ENCODE measurements around the gene CCNQ. TPM values are rescaled to one million over a fixed set of nuclear protein-coding genes. Genes with fewer than 3 reads are reported as not detected.
A peak's percentile ranks its signal among the peaks of the same experiment; 100 is the strongest.

CCNQ gene
- total RNA-seq, 1 experiment from 2014 or later = 32.4 TPM

GRCh38 chrX:153565996-153566580 lies 32.9 kb downstream of the CCNQ start:
- DNase-seq (ENCODE audit: low spot score) = no peak
- ChIA-PET POLR2A (ENCODE audit: low non-redundant PET) (no interaction called here), CTCF (interaction anchor here (1.4 kb wide), 1 partner anchor 78 kb away, joined by 4 read pairs; no protein-coding TSS in a partner anchor)
- intact Hi-C loops (cut with micrococcal nuclease; ENCODE audit: unreplicated experiment) = no loop called here
- Histone ChIP-seq H3K36me3 (ENCODE audit: insufficient read depth, low read length, poor library complexity, severe bottlenecking) (no peaks in the 10 kb centered on the region), H3K4me1 (ENCODE audit: insufficient read depth, low read length, poor library complexity, severe bottlenecking) (no peaks in the 10 kb centered on the region), H3K27me3 (replicated peaks; ENCODE audit: insufficient read depth, low read depth, low read length, poor library complexity) (no peaks in the 10 kb centered on the region), H3K27ac (ENCODE audit: low read depth, low read length, poor library complexity, severe bottlenecking) (no peak overlapping the region), H3K4me3 (ENCODE audit: low read depth, low read length, poor library complexity, severe bottlenecking) (no peak overlapping the region), H3K9me3 (ENCODE audit: low read depth, low read length, poor library complexity, severe bottlenecking) (no peaks in the 10 kb centered on the region)
- BruUV-seq (replicated peaks) = no TSS peak
- TF ChIP-seq EZH2 (IDR thresholded peaks at IDR 0.05; ENCODE audit: borderline replicate concordance, low read depth, low read length, poor library complexity, severe bottlenecking) = no peak

DNA sequence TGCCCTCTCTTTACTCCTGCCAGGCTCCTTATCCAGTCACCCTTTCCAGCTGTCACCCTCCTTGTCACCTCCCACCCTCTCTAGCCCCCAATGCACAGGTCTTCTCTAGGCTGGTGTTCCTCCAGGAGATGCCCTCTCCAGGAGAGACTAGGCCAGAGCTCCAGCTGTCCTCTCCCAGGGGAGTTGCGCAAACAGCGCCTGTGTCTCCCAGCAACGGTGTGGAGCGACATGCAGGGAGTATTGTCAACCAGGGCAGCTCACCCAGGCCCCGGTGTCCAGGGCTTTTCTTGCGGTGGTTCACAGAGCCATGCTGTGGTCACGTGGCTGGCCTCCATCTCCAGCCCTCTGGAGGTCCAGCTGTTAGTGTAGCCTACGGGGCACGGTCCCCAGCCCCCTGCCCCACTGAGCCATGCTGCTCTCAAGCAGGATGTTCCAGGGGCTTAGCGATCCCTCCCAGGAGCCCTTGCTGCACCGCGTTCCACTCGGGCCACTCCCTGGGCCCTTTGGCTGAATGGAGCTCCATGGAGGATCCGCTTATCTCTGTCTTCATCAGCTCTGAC lies 34.8 kb downstream of the CCNQ start:
- DNase-seq (ENCODE audit: low spot score) = peak; percentile 30
- H3K27me3 ChIP-seq (replicated peaks; ENCODE audit: insufficient read depth, low read depth, low read length, poor library complexity) = no peaks in the 10 kb centered on the region
- ChIA-PET POLR2A (ENCODE audit: low non-redundant PET) (no interaction called here), CTCF (no interaction called here)
- H3K9me3 ChIP-seq (ENCODE audit: low read depth, low read length, poor library complexity, severe bottlenecking) = no peaks in the 10 kb centered on the region
- no peak overlapping the region for H3K4me3 ChIP-seq (ENCODE audit: low read depth, low read length, poor library complexity, severe bottlenecking)
- H3K36me3 ChIP-seq (ENCODE audit: insufficient read depth, low read length, poor library complexity, severe bottlenecking) = no peaks in the 10 kb centered on the region
- TF ChIP-seq EZH2 (IDR thresholded peaks at IDR 0.05; ENCODE audit: borderline replicate concordance, low read depth, low read length, poor library complexity, severe bottlenecking) (no peak), CTCF (conservative IDR thresholded peaks at IDR 0.05; ENCODE audit: low read depth, low read length) (no peak)
- BruUV-seq (replicated peaks) = no TSS peak
- intact Hi-C loops (cut with micrococcal nuclease; ENCODE audit: unreplicated experiment) = no loop called here
- no peaks in the 10 kb centered on the region for H3K4me1 ChIP-seq (ENCODE audit: insufficient read depth, low read length, poor library complexity, severe bottlenecking)
- H3K27ac ChIP-seq (ENCODE audit: low read depth, low read length, poor library complexity, severe bottlenecking) = no peak overlapping the region

DNA sequence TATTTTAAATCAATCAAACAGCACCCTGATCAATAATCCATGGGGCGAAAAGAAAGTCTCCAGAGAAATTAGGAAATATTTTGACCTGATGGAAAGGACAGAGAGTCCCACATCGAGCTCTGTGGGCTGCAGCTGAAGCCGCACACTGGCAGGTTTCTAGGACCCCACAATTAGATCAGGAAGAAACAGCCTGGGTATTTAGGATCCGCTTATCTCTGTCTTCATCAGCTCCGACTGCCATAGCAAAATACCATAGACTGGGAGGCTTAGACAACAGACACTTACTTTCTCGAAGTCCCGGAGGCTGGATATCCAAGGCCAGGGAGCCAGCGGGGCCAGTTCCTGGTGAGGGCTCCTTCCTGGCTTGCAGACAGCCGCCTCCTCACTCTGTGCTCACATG lies 36.4 kb downstream of the CCNQ start:
- Histone ChIP-seq H3K27me3 (replicated peaks; ENCODE audit: insufficient read depth, low read depth, low read length, poor library complexity) (no peaks in the 10 kb centered on the region), H3K4me1 (ENCODE audit: insufficient read depth, low read length, poor library complexity, severe bottlenecking) (no peaks in the 10 kb centered on the region), H3K9me3 (ENCODE audit: low read depth, low read length, poor library complexity, severe bottlenecking) (no peaks in the 10 kb centered on the region), H3K4me3 (ENCODE audit: low read depth, low read length, poor library complexity, severe bottlenecking) (no peak overlapping the region), H3K27ac (ENCODE audit: low read depth, low read length, poor library complexity, severe bottlenecking) (no peak overlapping the region), H3K36me3 (ENCODE audit: insufficient read depth, low read length, poor library complexity, severe bottlenecking) (no peaks in the 10 kb centered on the region)
- intact Hi-C loops (cut with micrococcal nuclease; ENCODE audit: unreplicated experiment) = no loop called here
- CTCF ChIA-PET = no interaction called here
- no peak for DNase-seq (ENCODE audit: low spot score)
- TF ChIP-seq CTCF (conservative IDR thresholded peaks at IDR 0.05; ENCODE audit: low read depth, low read length) = no peak
- no peak for TF ChIP-seq EZH2 (IDR thresholded peaks at IDR 0.05; ENCODE audit: borderline replicate concordance, low read depth, low read length, poor library complexity, severe bottlenecking)
- no TSS peak for BruUV-seq (replicated peaks)
- POLR2A ChIA-PET (ENCODE audit: low non-redundant PET) = no interaction called here

DNA sequence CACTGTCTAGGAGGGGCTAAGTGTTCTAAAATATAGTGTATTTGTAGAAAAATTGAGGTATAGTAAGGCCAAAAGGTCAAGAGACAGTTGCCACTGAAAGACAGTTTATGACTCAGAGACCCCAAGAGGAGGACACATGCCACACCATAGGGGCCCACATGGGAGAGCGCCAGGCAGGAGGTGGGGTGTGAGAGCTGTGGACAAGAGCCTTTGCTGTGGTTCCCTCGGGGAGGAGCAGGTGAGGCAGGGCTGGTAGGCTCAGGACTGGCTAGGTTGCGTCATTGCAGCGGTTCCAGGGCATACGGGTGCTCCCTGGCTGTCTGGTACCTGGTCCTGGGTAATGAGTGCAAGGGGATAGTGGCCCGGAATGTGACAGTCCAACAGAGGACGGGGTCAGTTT lies 37.6 kb downstream of the CCNQ start:
- CTCF ChIA-PET = no interaction called here
- no TSS peak for BruUV-seq (replicated peaks)
- POLR2A ChIA-PET (ENCODE audit: low non-redundant PET) = no interaction called here

More for the DNA sequence above, 37.6 kb downstream of the CCNQ start:
- Histone ChIP-seq H3K36me3 (ENCODE audit: insufficient read depth, low read length, poor library complexity, severe bottlenecking) (no peaks in the 10 kb centered on the region), H3K4me1 (ENCODE audit: insufficient read depth, low read length, poor library complexity, severe bottlenecking) (no peaks in the 10 kb centered on the region), H3K4me3 (ENCODE audit: low read depth, low read length, poor library complexity, severe bottlenecking) (no peak overlapping the region), H3K27ac (ENCODE audit: low read depth, low read length, poor library complexity, severe bottlenecking) (no peak overlapping the region), H3K9me3 (ENCODE audit: low read depth, low read length, poor library complexity, severe bottlenecking) (no peaks in the 10 kb centered on the region), H3K27me3 (replicated peaks; ENCODE audit: insufficient read depth, low read depth, low read length, poor library complexity) (no peaks in the 10 kb centered on the region)
- intact Hi-C loops (cut with micrococcal nuclease; ENCODE audit: unreplicated experiment) = no loop called here
- no peak for DNase-seq (ENCODE audit: low spot score)
- TF ChIP-seq CTCF (conservative IDR thresholded peaks at IDR 0.05; ENCODE audit: low read depth, low read length) (no peak), EZH2 (IDR thresholded peaks at IDR 0.05; ENCODE audit: borderline replicate concordance, low read depth, low read length, poor library complexity, severe bottlenecking) (no peak)

Measured in A673 (cell line).